IPS-20b (cell line): ENCODE results near the gene AFAP1.

Source experiments
- H3K27ac ChIP-seq: one replicate; pipeline ENCODE4 v1.5.1; 2013; ENCODE audit warnings: low read length
- H3K27me3 ChIP-seq: 2 replicates; pipeline ENCODE4 v1.6.1; 2013; ENCODE audit warnings: mild to moderate bottlenecking, low read length, inconsistent platforms; ENCODE audit not compliant: insufficient read depth
- H3K36me3 ChIP-seq: 2 replicates; pipeline ENCODE4 v1.6.1; 2013; ENCODE audit warnings: low read depth, mild to moderate bottlenecking, inconsistent platforms, low read length, moderate library complexity; ENCODE audit not compliant: insufficient read depth
- H3K4me1 ChIP-seq: 2 replicates; pipeline ENCODE4 v1.6.1; 2013; ENCODE audit warnings: mild to moderate bottlenecking, control low read depth, inconsistent platforms, low read length, moderate library complexity; ENCODE audit not compliant: insufficient read depth
- H3K4me3 ChIP-seq: 2 replicates; pipeline ENCODE4 v1.5.1; 2013; ENCODE audit warnings: mild to moderate bottlenecking, low read length, inconsistent platforms
- H3K9ac ChIP-seq: 2 replicates; pipeline ENCODE4 v1.6.1; 2013; ENCODE audit warnings: low read depth, mild to moderate bottlenecking, inconsistent platforms, low read length, moderate library complexity
- H3K9me3 ChIP-seq: 2 replicates; pipeline ENCODE4 v1.6.1; 2013; ENCODE audit warnings: mild to moderate bottlenecking, low read depth, low read length, inconsistent platforms; ENCODE audit not compliant: insufficient read depth

The AFAP1 gene

DNA sequence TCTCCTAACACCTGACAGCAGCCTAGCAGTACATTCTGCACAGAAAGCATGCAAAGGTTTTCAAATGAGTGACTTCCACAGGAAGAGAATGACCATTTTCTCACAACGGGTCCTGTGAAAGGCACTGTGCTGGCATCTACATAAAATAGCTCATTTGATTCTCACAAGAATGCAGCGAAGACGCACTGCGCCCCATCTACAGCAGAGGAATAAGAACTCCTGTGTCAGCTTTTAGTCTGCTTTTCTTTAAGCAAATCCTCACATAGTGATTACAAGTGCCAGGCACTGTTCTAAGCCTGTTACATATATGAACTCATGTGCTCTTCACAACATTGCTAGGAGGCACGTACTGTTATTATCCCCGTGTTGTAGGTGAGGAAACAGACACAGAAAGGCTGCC lies 62.5 kb downstream of the AFAP1 start:
- Histone ChIP-seq H3K4me3 (no peak overlapping the region), H3K27ac (no peak overlapping the region), H3K36me3 (no peaks in the 10 kb centered on the region), H3K27me3 (no peaks in the 10 kb centered on the region), H3K4me1 (no peaks in the 10 kb centered on the region), H3K9ac (no peak overlapping the region), H3K9me3 (0 out of 2 replicates have a peak, but pooled peaks cover 3% of the 10 kb centered on the region)

- Histone ChIP-seq H3K36me3 (peaks cover 2% of the 10 kb centered on the region; the same call in 1 of the 2 replicates), H3K9ac (no peak overlapping the region), H3K4me3 (no peak overlapping the region), H3K27me3 (no peaks in the 10 kb centered on the region), H3K27ac (no peak overlapping the region), H3K4me1 (no peaks in the 10 kb centered on the region), H3K9me3 (peaks cover 6% of the 10 kb centered on the region; the same call in 1 of the 2 replicates)
These were observed 63.3 kb downstream of the AFAP1 start for GRCh38 chr4:7876201-7876875.

DNA sequence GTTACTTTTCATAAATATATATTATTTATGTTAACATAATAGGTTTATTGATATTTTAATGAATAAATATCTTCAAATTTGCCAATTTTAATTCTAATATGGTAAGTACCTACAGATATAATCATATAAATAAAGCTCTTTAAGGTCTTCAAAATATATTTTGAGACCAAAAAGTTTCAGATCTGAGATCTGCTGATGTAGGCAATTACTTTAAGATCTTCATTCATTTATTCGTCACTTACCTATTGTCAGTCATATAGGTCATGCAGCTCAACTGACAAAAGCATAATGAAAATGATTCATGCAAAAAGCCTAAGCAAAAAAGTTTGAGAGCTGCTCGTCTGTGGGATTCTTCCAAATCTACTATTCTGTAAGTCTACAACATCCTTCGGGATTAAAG lies 64.8 kb downstream of the AFAP1 start:
- Histone ChIP-seq H3K9ac (no peak overlapping the region), H3K9me3 (peaks cover 8% of the 10 kb centered on the region; the same call in 1 of the 2 replicates), H3K36me3 (peaks cover 6% of the 10 kb centered on the region), H3K4me3 (no peak overlapping the region), H3K27ac (no peak overlapping the region), H3K27me3 (no peaks in the 10 kb centered on the region), H3K4me1 (no peaks in the 10 kb centered on the region)

DNA sequence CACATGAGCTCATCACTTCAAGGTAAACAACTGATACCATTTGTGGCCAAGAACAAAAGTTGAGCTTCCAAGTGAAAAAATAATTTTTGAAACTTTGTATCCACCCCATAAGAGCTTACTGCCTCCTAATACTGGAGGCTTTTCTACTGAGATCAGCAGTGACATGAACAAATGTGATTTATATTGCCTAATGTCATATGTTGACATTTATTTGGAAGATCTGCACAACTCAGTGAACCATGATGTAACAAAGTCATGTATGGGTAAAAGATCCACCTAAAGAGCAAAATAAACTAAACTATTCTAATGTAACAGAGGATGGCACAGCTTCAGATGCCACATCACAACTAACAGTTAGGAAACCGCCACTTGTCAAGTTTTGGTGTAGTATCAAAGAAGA lies 65.8 kb downstream of the AFAP1 start:
- no peaks in the 10 kb centered on the region for H3K27me3 ChIP-seq
- H3K9ac ChIP-seq: no peak overlapping the region
- no peak overlapping the region for H3K4me3 ChIP-seq
- no peaks in the 10 kb centered on the region for H3K4me1 ChIP-seq
- H3K36me3 ChIP-seq: peaks cover 6% of the 10 kb centered on the region
- peaks cover 8% of the 10 kb centered on the region; the same call in 1 of the 2 replicates for H3K9me3 ChIP-seq
- no peak overlapping the region for H3K27ac ChIP-seq

DNA sequence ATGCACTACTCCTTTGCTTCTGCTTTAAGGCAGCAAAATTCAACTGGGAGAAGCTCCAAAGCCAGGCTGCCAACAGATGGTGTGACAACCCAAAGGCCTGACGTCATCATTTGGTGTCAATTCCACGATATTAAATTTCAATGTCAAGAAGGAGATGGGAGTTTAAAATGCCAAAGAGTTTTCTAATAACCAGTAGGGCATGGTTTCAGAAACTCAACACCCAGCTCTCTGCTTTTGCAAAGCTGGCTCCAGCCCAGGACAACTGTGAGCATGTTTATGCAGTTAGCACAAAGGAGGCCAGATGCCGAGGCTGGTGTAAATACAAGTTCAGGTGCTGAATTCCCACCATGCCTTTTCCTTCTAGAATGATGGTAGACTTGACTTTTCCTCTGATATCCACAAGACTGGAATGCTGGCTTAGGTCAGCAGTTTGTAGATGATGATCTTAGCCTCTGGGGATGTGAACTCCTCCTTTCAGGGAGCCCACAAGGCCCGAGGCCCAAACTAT lies 67.3 kb downstream of the AFAP1 start:
- H3K9me3 ChIP-seq: peaks cover 8% of the 10 kb centered on the region; the same call in 1 of the 2 replicates
- H3K4me3 ChIP-seq: no peak overlapping the region
- H3K4me1 ChIP-seq: 0 out of 2 replicates have a peak, but pooled peaks cover 2% of the 10 kb centered on the region
- no peak overlapping the region for H3K9ac ChIP-seq
- H3K27ac ChIP-seq: no peak overlapping the region
- peaks cover 16% of the 10 kb centered on the region for H3K36me3 ChIP-seq
- H3K27me3 ChIP-seq: no peaks in the 10 kb centered on the region

DNA sequence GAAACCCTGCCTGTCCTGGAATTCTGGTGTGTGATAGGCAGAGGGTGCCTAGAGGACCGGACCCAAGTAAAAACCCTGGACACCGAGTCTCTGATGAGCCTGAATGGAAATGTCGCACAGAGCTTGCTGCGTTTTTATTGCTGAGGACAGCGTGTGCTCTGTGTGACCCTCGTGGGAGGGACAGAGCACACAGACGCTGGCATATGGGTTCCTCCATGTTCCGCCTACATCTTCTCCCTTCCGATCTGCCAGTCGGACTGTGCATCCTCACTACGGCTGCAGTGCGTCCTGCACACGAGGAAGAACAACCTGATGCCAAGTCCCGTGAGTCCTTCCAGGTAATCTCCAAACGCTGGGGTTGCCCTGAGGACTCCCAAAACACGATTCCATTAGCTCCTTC lies 68.3 kb downstream of the AFAP1 start:
- Histone ChIP-seq H3K4me3 (no peak overlapping the region), H3K36me3 (peaks cover 19% of the 10 kb centered on the region), H3K4me1 (0 out of 2 replicates have a peak, but pooled peaks cover 2% of the 10 kb centered on the region)

DNA sequence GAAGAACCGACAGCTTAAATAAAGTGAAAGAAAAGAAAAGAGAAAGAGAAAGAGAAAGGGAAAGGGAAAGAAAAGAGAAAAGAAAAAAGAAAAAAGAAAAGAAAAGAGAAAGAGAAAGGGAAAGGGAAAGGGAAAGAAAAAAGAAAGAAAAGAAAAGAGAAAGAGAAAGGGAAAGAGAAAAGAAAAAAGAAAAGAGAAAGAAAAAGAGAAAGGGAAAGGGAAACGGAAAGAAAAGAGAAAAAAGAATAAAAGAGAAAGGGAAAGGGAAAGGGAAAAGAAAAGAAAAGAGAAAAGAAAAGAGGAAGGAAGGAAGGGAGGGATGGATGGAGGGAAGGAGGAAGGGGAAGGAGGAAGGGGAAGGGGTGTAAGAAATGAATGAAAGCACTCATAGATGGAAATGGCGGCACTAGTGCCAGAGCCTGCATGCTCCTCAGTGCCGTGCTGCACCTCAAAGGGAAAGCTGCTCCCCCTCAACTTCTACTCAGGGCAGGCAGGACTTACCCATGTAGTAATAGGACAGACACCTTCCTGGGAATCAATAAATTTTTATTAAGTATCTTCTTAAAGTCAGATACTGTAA lies 70.7 kb downstream of the AFAP1 start:
- no peak overlapping the region for H3K27ac ChIP-seq
- H3K9ac ChIP-seq: no peak overlapping the region
- peaks cover 19% of the 10 kb centered on the region for H3K36me3 ChIP-seq
- peaks cover 8% of the 10 kb centered on the region; the same call in 1 of the 2 replicates for H3K9me3 ChIP-seq
- no peak overlapping the region for H3K4me3 ChIP-seq
- H3K4me1 ChIP-seq: 0 out of 2 replicates have a peak, but pooled peaks cover 2% of the 10 kb centered on the region
- no peaks in the 10 kb centered on the region for H3K27me3 ChIP-seq

More for the DNA sequence above, 68.3 kb downstream of the AFAP1 start:
- H3K9ac ChIP-seq: no peak overlapping the region
- H3K27ac ChIP-seq: no peak overlapping the region
- no peaks in the 10 kb centered on the region for H3K27me3 ChIP-seq
- H3K9me3 ChIP-seq: peaks cover 8% of the 10 kb centered on the region; the same call in 1 of the 2 replicates

- peaks cover 7% of the 10 kb centered on the region; the same call in 1 of the 2 replicates for H3K9me3 ChIP-seq
- H3K4me1 ChIP-seq: 0 out of 2 replicates have a peak, but pooled peaks cover 2% of the 10 kb centered on the region
- peaks cover 19% of the 10 kb centered on the region for H3K36me3 ChIP-seq
- H3K27ac ChIP-seq: no peak overlapping the region
- no peaks in the 10 kb centered on the region for H3K27me3 ChIP-seq
- no peak overlapping the region for H3K9ac ChIP-seq
- no peak overlapping the region for H3K4me3 ChIP-seq
These were observed 71.3 kb downstream of the AFAP1 start for GRCh38 chr4:7868436-7868775.

DNA sequence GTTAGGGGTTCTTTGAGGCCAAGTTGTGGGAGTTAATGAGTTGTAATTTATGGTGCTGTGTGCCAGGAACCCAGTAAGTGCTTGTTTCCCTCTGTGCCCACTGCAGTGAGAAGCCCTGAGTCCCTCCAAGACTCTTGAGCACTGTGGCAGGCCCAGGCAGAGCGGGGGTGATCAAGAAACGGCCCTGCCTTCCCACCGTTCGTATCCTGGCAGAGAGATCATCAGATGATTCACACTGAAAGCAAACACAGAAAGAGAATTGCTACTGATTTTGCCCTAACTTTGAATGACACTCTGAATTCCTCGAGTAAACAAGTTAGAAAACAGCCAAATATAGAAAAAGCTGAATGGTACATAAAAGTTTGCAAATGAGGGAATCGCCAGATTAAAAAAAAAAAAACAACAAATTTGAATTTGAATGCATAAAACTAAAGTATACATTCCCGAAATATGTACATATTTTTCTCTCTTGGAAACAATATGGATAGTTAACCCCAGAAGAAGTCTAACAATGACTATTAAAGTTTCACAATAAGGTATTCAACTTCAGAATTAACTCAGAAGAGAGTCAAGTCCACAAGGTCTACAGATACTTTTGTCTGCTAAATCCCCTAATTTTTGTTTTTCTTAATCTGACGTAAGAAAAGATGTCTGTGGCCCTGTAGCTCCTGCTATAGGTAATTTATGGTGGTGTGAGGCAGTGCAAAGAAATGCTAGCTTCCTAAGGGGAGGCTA lies 71.8 kb downstream of the AFAP1 start:
- H3K9ac ChIP-seq: no peak overlapping the region
- H3K4me1 ChIP-seq: peaks cover 7% of the 10 kb centered on the region; the same call in 1 of the 2 replicates
- H3K4me3 ChIP-seq: no peak overlapping the region
- H3K27me3 ChIP-seq: no peaks in the 10 kb centered on the region
- peaks cover 7% of the 10 kb centered on the region; the same call in 1 of the 2 replicates for H3K9me3 ChIP-seq
- H3K36me3 ChIP-seq: peaks cover 19% of the 10 kb centered on the region
- H3K27ac ChIP-seq: no peak overlapping the region

DNA sequence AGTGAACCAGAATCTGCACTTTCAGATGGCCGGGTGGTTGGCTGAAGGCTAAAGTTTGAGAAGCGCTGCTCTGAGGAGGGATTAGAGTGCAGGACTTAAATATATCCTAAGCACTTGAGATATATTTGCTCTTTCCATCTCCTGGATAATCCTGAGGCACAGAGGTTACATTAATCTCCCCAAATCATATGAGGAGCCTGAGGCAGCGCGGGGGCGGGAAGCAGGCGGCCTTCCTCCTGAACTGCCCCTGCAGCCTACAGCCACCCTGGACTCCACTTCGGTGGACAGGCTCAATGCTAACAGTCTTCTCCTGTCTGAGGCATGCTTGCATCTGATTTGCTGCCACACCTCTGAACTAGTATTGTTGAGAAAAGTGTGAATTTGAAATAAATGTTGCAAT lies 72.5 kb downstream of the AFAP1 start:
- peaks cover 12% of the 10 kb centered on the region; the same call in 1 of the 2 replicates for H3K4me1 ChIP-seq
- no peak overlapping the region for H3K9ac ChIP-seq

GRCh38 chr4:7865533-7865932 lies 74.1 kb downstream of the AFAP1 start:
- Histone ChIP-seq H3K27me3 (no peaks in the 10 kb centered on the region), H3K9me3 (peaks cover 2% of the 10 kb centered on the region; the same call in 1 of the 2 replicates), H3K27ac (no peak overlapping the region), H3K36me3 (peaks cover 12% of the 10 kb centered on the region), H3K4me1 (peaks cover 24% of the 10 kb centered on the region), H3K4me3 (no peak overlapping the region), H3K9ac (no peak overlapping the region)

More for the DNA sequence above, 72.5 kb downstream of the AFAP1 start:
- H3K27me3 ChIP-seq: no peaks in the 10 kb centered on the region
- H3K27ac ChIP-seq: no peak overlapping the region
- peaks cover 7% of the 10 kb centered on the region; the same call in 1 of the 2 replicates for H3K9me3 ChIP-seq
- H3K36me3 ChIP-seq: peaks cover 19% of the 10 kb centered on the region
- H3K4me3 ChIP-seq: no peak overlapping the region
